ENCODE data around the gene CDH13. TPM values are rescaled to one million over a fixed set of nuclear protein-coding genes. Genes with fewer than 3 reads are reported as not detected.

Gene CDH13
- total and polyA plus RNA-seq, 3 experiments from 2014 or later = not detected

DNA sequence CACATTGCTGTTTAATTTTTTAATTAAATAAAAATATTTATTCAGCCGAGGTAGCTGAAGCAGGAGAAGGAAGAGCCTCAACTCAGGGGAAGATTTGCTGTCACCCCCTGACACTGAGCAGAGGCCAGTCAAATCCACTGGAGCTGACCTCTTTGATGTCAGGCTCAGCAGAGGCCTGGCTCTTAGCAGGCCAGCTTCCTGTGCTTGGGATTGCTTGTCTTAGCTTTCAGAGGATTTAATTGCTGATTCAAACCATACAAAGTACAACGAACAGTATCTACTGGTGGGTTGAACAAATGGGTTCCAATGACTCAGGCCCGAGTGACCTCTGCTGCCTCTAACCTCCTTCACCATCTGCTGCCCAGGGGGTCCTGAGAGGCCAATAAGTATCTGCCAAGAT, 764.0 kb downstream of the CDH13 start:
- Mint-ChIP-seq H3K4me3 (no peak overlapping the region), H3K4me1 (no peaks in the 10 kb centered on the region), H3K27me3 (peaks cover 0 to 3% of the 10 kb centered on the region in 2 donors), H3K36me3 (no peaks in the 10 kb centered on the region), H3K27ac (no peak overlapping the region), H3K9me3 (peaks cover 8 to 16% (median 14%) of the 10 kb centered on the region in 5 donors)
- Histone ChIP-seq H3K27me3 (ENCODE audit: insufficient read depth, low read length, poor library complexity, severe bottlenecking) (no peaks in the 10 kb centered on the region), H3K27ac (ENCODE audit: low read depth, low read length) (no peak overlapping the region), H3K9me3 (ENCODE audit: low read length) (no peaks in the 10 kb centered on the region), H3K36me3 (ENCODE audit: insufficient read depth, low read length) (no peaks in the 10 kb centered on the region), H3K4me3 (ENCODE audit: low read length) (no peak overlapping the region), H3K4me1 (ENCODE audit: insufficient read depth, low read length) (no peaks in the 10 kb centered on the region)
- ChIA-PET POLR2A (no interaction called here), CTCF (no interaction called here)
- DNase-seq = no peak

DNA sequence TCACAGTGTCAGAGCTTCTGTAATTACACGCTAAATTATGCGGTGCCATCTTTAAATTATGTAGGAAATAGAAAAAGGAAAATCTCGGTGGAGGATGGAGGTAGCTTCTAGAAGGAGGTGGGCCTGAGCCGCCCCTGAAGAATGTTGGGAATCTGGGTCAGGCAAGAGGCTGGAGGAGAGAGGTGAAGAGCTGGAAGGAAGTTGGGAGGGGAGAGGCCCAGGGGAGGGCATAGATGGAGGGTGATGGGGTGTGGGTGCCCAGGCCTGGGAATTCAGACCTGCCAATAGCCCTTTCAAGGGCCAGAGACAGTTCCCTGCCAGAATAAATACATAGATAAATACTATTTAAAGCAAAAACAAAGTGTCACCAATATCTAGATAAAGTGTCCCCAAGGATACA, 766.0 kb downstream of the CDH13 start:
- Mint-ChIP-seq H3K27ac (no peak overlapping the region), H3K9me3 (peaks cover 11 to 21% (median 15%) of the 10 kb centered on the region in 5 donors), H3K36me3 (no peaks in the 10 kb centered on the region), H3K27me3 (peaks cover 0 to 3% of the 10 kb centered on the region in 2 donors), H3K4me3 (no peak overlapping the region), H3K4me1 (no peaks in the 10 kb centered on the region)
- Histone ChIP-seq H3K27me3 (ENCODE audit: insufficient read depth, low read length, poor library complexity, severe bottlenecking) (no peaks in the 10 kb centered on the region), H3K9me3 (ENCODE audit: low read length) (no peaks in the 10 kb centered on the region), H3K27ac (ENCODE audit: low read depth, low read length) (no peak overlapping the region), H3K4me3 (ENCODE audit: low read length) (no peak overlapping the region), H3K36me3 (ENCODE audit: insufficient read depth, low read length) (no peaks in the 10 kb centered on the region), H3K4me1 (ENCODE audit: insufficient read depth, low read length) (no peaks in the 10 kb centered on the region)
- ChIA-PET POLR2A (no interaction called here), CTCF (no interaction called here)
- no peak for DNase-seq

- Mint-ChIP-seq H3K9me3 (peaks cover 11 to 21% (median 15%) of the 10 kb centered on the region in 5 donors), H3K4me1 (no peaks in the 10 kb centered on the region), H3K4me3 (no peak overlapping the region), H3K27ac (no peak overlapping the region), H3K36me3 (no peaks in the 10 kb centered on the region), H3K27me3 (peaks cover 0 to 3% of the 10 kb centered on the region in 2 donors)
- H3K4me3 ChIP-seq (ENCODE audit: low read length) = no peak overlapping the region
- H3K27ac ChIP-seq (ENCODE audit: low read depth, low read length) = no peak overlapping the region
- H3K4me1 ChIP-seq (ENCODE audit: insufficient read depth, low read length) = no peaks in the 10 kb centered on the region
- POLR2A ChIA-PET = no interaction called here
- H3K27me3 ChIP-seq (ENCODE audit: insufficient read depth, low read length, poor library complexity, severe bottlenecking) = no peaks in the 10 kb centered on the region
- H3K9me3 ChIP-seq (ENCODE audit: low read length) = no peaks in the 10 kb centered on the region
- H3K36me3 ChIP-seq (ENCODE audit: insufficient read depth, low read length) = no peaks in the 10 kb centered on the region
- CTCF ChIA-PET = no interaction called here
- no peak for DNase-seq
Measured at GRCh38 chr16:83393196-83393981, 766.6 kb downstream of the CDH13 start.

- H3K4me3 ChIP-seq (ENCODE audit: low read length) = no peak overlapping the region
- Mint-ChIP-seq H3K9me3 (peaks cover 8 to 19% (median 11%) of the 10 kb centered on the region in 5 donors), H3K27ac (no peak overlapping the region), H3K36me3 (no peaks in the 10 kb centered on the region), H3K4me3 (no peak overlapping the region), H3K4me1 (no peaks in the 10 kb centered on the region), H3K27me3 (no peaks in the 10 kb centered on the region)
- no peak for DNase-seq
- no peak overlapping the region for H3K27ac ChIP-seq (ENCODE audit: low read depth, low read length)
- ChIA-PET POLR2A (no interaction called here), CTCF (no interaction called here)
- no peaks in the 10 kb centered on the region for H3K9me3 ChIP-seq (ENCODE audit: low read length)
- H3K36me3 ChIP-seq (ENCODE audit: insufficient read depth, low read length) = no peaks in the 10 kb centered on the region
- H3K4me1 ChIP-seq (ENCODE audit: insufficient read depth, low read length) = no peaks in the 10 kb centered on the region
- H3K27me3 ChIP-seq (ENCODE audit: insufficient read depth, low read length, poor library complexity, severe bottlenecking) = no peaks in the 10 kb centered on the region
Measured at GRCh38 chr16:83397601-83398291, 771.0 kb downstream of the CDH13 start.

- no peaks in the 10 kb centered on the region for H3K27me3 ChIP-seq (ENCODE audit: insufficient read depth, low read length, poor library complexity, severe bottlenecking)
Measured at GRCh38 chr16:83400234-83400633, 773.5 kb downstream of the CDH13 start.

GRCh38 chr16:83402160-83402814, 775.5 kb downstream of the CDH13 start:
- H3K36me3 ChIP-seq (ENCODE audit: insufficient read depth, low read length) = no peaks in the 10 kb centered on the region
- H3K27ac Mint-ChIP-seq = no peak overlapping the region
- no peaks in the 10 kb centered on the region for H3K27me3 ChIP-seq (ENCODE audit: insufficient read depth, low read length, poor library complexity, severe bottlenecking)
- no peaks in the 10 kb centered on the region for H3K4me1 ChIP-seq (ENCODE audit: insufficient read depth, low read length)
- peaks cover 0 to 2% (median 0%) of the 10 kb centered on the region in 3 donors for H3K36me3 Mint-ChIP-seq
- ChIA-PET CTCF (no interaction called here), POLR2A (no interaction called here)
- no peaks in the 10 kb centered on the region for H3K4me1 Mint-ChIP-seq
- H3K27ac ChIP-seq (ENCODE audit: low read depth, low read length) = no peak overlapping the region
- H3K4me3 Mint-ChIP-seq = no peak overlapping the region
- peaks cover 0 to 1% of the 10 kb centered on the region in 2 donors for H3K27me3 Mint-ChIP-seq
- H3K9me3 Mint-ChIP-seq = peaks cover 0 to 9% (median 2%) of the 10 kb centered on the region in 5 donors
- DNase-seq = no peak
- H3K4me3 ChIP-seq (ENCODE audit: low read length) = no peak overlapping the region
- H3K9me3 ChIP-seq (ENCODE audit: low read length) = no peaks in the 10 kb centered on the region

More at GRCh38 chr16:83400234-83400633, 773.5 kb downstream of the CDH13 start:
- no peaks in the 10 kb centered on the region for H3K36me3 Mint-ChIP-seq
- no peaks in the 10 kb centered on the region for H3K27me3 Mint-ChIP-seq
- ChIA-PET CTCF (no interaction called here), POLR2A (no interaction called here)
- Histone ChIP-seq H3K9me3 (ENCODE audit: low read length) (no peaks in the 10 kb centered on the region), H3K4me1 (ENCODE audit: insufficient read depth, low read length) (no peaks in the 10 kb centered on the region), H3K27ac (ENCODE audit: low read depth, low read length) (no peak overlapping the region), H3K36me3 (ENCODE audit: insufficient read depth, low read length) (no peaks in the 10 kb centered on the region), H3K4me3 (ENCODE audit: low read length) (no peak overlapping the region)
- H3K9me3 Mint-ChIP-seq = peaks cover 2 to 10% (median 7%) of the 10 kb centered on the region in 5 donors
- H3K27ac Mint-ChIP-seq = no peak overlapping the region
- H3K4me3 Mint-ChIP-seq = no peak overlapping the region
- H3K4me1 Mint-ChIP-seq = no peaks in the 10 kb centered on the region
- DNase-seq = no peak

GRCh38 chr16:83402967-83403366, 776.2 kb downstream of the CDH13 start:
- Mint-ChIP-seq H3K27me3 (peaks cover 0 to 1% of the 10 kb centered on the region in 2 donors), H3K9me3 (peaks cover 0 to 9% (median 2%) of the 10 kb centered on the region in 5 donors), H3K36me3 (peaks cover 0 to 2% (median 0%) of the 10 kb centered on the region in 3 donors), H3K27ac (no peak overlapping the region), H3K4me1 (no peaks in the 10 kb centered on the region), H3K4me3 (no peak overlapping the region)
- Histone ChIP-seq H3K4me1 (ENCODE audit: insufficient read depth, low read length) (no peaks in the 10 kb centered on the region), H3K4me3 (ENCODE audit: low read length) (no peak overlapping the region), H3K27ac (ENCODE audit: low read depth, low read length) (no peak overlapping the region), H3K36me3 (ENCODE audit: insufficient read depth, low read length) (no peaks in the 10 kb centered on the region), H3K27me3 (ENCODE audit: insufficient read depth, low read length, poor library complexity, severe bottlenecking) (no peaks in the 10 kb centered on the region), H3K9me3 (ENCODE audit: low read length) (no peaks in the 10 kb centered on the region)
- ChIA-PET CTCF (no interaction called here), POLR2A (no interaction called here)
- DNase-seq = no peak

- no peaks in the 10 kb centered on the region for H3K4me1 ChIP-seq (ENCODE audit: insufficient read depth, low read length)
- H3K27ac Mint-ChIP-seq = no peak overlapping the region
- ChIA-PET POLR2A (no interaction called here), CTCF (no interaction called here)
- H3K27ac ChIP-seq (ENCODE audit: low read depth, low read length) = no peak overlapping the region
- H3K9me3 Mint-ChIP-seq = peaks cover 0 to 9% (median 2%) of the 10 kb centered on the region in 5 donors
- peaks cover 0 to 2% (median 0%) of the 10 kb centered on the region in 3 donors for H3K36me3 Mint-ChIP-seq
- H3K36me3 ChIP-seq (ENCODE audit: insufficient read depth, low read length) = no peaks in the 10 kb centered on the region
- no peak overlapping the region for H3K4me3 ChIP-seq (ENCODE audit: low read length)
- DNase-seq = no peak
- H3K9me3 ChIP-seq (ENCODE audit: low read length) = no peaks in the 10 kb centered on the region
- H3K4me1 Mint-ChIP-seq = no peaks in the 10 kb centered on the region
- peaks cover 0 to 1% of the 10 kb centered on the region in 2 donors for H3K27me3 Mint-ChIP-seq
- H3K4me3 Mint-ChIP-seq = no peak overlapping the region
- no peaks in the 10 kb centered on the region for H3K27me3 ChIP-seq (ENCODE audit: insufficient read depth, low read length, poor library complexity, severe bottlenecking)
Measured at GRCh38 chr16:83403761-83404160, 777.0 kb downstream of the CDH13 start.
